GM23338 (cell line): ENCODE measurements around the gene PIGN.

Source experiments
- CREB1 ChIP-seq: fragments of 250-450 bp; sonication (Bioruptor Pico); IDR thresholded peaks from 2 replicates; pipeline ENCODE4 v1.5.0; 2020; ENCODE audit warnings: low read depth, mild to moderate bottlenecking, moderate library complexity
- CTCF ChIP-seq, 2 experiments: fragments of 200-600 bp in 1 of 2; sonication (generic) in 1 of 2; conservative IDR thresholded peaks; 2 replicates each; pipeline versions ENCODE4 v1.5.1 to v1.6.1; 2016 to 2017; ENCODE audit warnings: antibody characterized with exemption in 2 of 2, low read depth in 2 of 2, mild to moderate bottlenecking in 2 of 2, moderate library complexity in 1 of 2
- EZH2 ChIP-seq: fragments of 200-600 bp; sonication (generic); IDR thresholded peaks from one replicate; pipeline ENCODE4 v1.8.0; 2017; ENCODE audit warnings: antibody characterized with exemption, mild to moderate bottlenecking, low read depth; ENCODE audit not compliant: unreplicated experiment
- EZH2phosphoT487 ChIP-seq: fragments of 200-600 bp; sonication (generic); IDR thresholded peaks from one replicate; pipeline ENCODE4 v1.8.1; 2018; ENCODE audit warnings: antibody characterized with exemption; ENCODE audit not compliant: unreplicated experiment
- POLR2AphosphoS5 ChIP-seq: IDR thresholded peaks from 2 replicates; pipeline ENCODE4 v1.6.1; 2016; ENCODE audit warnings: antibody characterized with exemption, low read depth
- STAT1 ChIP-seq: IDR thresholded peaks from one replicate; pipeline ENCODE4 v1.6.1; 2016; ENCODE audit warnings: antibody characterized with exemption; ENCODE audit not compliant: unreplicated experiment
- ZNF114 ChIP-seq: fragments of 250-450 bp; sonication (Bioruptor Pico); IDR thresholded peaks from 2 replicates; pipeline ENCODE4 v1.5.0; 2020; ENCODE audit warnings: mild to moderate bottlenecking, moderate library complexity
- ZNF462 ChIP-seq: fragments of 250-450 bp; sonication (Bioruptor Pico); IDR thresholded peaks from 2 replicates; pipeline ENCODE4 v1.5.0; 2020; ENCODE audit warnings: mild to moderate bottlenecking, moderate library complexity
- TF ChIP-seq, protein P1 (sequence below): IDR thresholded peaks from one replicate; pipeline ENCODE4 v1.6.1; 2018; ENCODE audit warnings: antibody characterized with exemption; ENCODE audit not compliant: unreplicated experiment
- TF ChIP-seq, protein P2 (sequence below): IDR thresholded peaks from 2 replicates; pipeline ENCODE4 v1.6.1; 2016; ENCODE audit warnings: antibody characterized with exemption

DNA sequence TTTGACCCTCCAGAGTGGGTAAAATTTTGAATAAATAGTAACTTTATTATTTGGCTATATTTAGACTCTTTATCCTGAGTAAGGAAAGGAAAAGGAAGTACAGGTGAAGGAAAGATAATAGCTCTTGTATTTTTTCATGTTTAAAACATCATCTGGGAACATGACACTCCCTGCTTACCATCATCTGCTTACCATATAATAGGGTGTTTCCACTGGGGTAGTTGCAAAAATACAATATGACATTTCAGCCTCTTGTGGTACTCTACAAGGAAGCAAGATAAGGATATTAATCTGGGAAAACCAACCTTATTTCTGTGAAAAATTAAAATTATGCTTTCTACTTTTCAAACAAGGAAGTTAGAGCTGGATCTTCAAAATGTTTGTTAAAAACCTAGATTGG is 10.1 kb upstream of the PIGN start:
- no peak for TF ChIP-seq CTCF (conservative IDR thresholded peaks at IDR 0.05; ENCODE audit: low read depth in 2 of 2)
- TF ChIP-seq, protein P1, sequence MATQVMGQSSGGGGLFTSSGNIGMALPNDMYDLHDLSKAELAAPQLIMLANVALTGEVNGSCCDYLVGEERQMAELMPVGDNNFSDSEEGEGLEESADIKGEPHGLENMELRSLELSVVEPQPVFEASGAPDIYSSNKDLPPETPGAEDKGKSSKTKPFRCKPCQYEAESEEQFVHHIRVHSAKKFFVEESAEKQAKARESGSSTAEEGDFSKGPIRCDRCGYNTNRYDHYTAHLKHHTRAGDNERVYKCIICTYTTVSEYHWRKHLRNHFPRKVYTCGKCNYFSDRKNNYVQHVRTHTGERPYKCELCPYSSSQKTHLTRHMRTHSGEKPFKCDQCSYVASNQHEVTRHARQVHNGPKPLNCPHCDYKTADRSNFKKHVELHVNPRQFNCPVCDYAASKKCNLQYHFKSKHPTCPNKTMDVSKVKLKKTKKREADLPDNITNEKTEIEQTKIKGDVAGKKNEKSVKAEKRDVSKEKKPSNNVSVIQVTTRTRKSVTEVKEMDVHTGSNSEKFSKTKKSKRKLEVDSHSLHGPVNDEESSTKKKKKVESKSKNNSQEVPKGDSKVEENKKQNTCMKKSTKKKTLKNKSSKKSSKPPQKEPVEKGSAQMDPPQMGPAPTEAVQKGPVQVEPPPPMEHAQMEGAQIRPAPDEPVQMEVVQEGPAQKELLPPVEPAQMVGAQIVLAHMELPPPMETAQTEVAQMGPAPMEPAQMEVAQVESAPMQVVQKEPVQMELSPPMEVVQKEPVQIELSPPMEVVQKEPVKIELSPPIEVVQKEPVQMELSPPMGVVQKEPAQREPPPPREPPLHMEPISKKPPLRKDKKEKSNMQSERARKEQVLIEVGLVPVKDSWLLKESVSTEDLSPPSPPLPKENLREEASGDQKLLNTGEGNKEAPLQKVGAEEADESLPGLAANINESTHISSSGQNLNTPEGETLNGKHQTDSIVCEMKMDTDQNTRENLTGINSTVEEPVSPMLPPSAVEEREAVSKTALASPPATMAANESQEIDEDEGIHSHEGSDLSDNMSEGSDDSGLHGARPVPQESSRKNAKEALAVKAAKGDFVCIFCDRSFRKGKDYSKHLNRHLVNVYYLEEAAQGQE: no peak
- no peak for TF ChIP-seq POLR2AphosphoS5
- TF ChIP-seq EZH2: no peak
- no peak for TF ChIP-seq STAT1
- TF ChIP-seq CREB1 (CRISPR knock-in tag): no peak
- TF ChIP-seq, protein P2, sequence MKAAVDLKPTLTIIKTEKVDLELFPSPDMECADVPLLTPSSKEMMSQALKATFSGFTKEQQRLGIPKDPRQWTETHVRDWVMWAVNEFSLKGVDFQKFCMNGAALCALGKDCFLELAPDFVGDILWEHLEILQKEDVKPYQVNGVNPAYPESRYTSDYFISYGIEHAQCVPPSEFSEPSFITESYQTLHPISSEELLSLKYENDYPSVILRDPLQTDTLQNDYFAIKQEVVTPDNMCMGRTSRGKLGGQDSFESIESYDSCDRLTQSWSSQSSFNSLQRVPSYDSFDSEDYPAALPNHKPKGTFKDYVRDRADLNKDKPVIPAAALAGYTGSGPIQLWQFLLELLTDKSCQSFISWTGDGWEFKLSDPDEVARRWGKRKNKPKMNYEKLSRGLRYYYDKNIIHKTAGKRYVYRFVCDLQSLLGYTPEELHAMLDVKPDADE: no peak
- no peak for TF ChIP-seq ZNF114 (CRISPR knock-in tag)
- TF ChIP-seq ZNF462 (CRISPR knock-in tag): no peak
- no peak for TF ChIP-seq EZH2phosphoT487
